DND-41 (cell line): ENCODE measurements around the gene GRIK2.

Source experiments
- ATAC-seq: fragments of 200-7000 bp; cut with Tn5 transposase; 3 replicates; pipeline ENCODE4 v1.9.1; 2021; ENCODE audit warnings: low read depth; ENCODE audit not compliant: insufficient read depth
- DNase-seq: peaks from one replicate; pipeline ENCODE4 v3.0.0-alpha.2; 2020
- H2AFZ ChIP-seq: 2 replicates; pipeline ENCODE4 v1.6.0; 2012; ENCODE audit warnings: low read depth, low read length
- H3K27ac ChIP-seq: 2 replicates; pipeline ENCODE4 v1.5.1; 2012; ENCODE audit warnings: low read length, inconsistent platforms
- H3K27me3 ChIP-seq: fragments of 200-600 bp; sonication (generic); 2 replicates; pipeline ENCODE4 v1.6.0; 2012; ENCODE audit warnings: low read length, mild to moderate bottlenecking, inconsistent platforms; ENCODE audit not compliant: insufficient read depth, poor library complexity
- H3K36me3 ChIP-seq: 2 replicates; pipeline ENCODE4 v1.5.1; 2012; ENCODE audit warnings: low read length, inconsistent platforms; ENCODE audit not compliant: insufficient read depth
- H3K4me1 ChIP-seq: 2 replicates; pipeline ENCODE4 v1.5.1; 2012; ENCODE audit warnings: mild to moderate bottlenecking, low read length; ENCODE audit not compliant: insufficient read depth
- H3K4me2 ChIP-seq: 2 replicates; pipeline ENCODE4 v1.6.0; 2012; ENCODE audit warnings: mild to moderate bottlenecking, moderate library complexity, low read length, inconsistent platforms; ENCODE audit not compliant: insufficient read depth
- H3K4me3 ChIP-seq, 2 experiments: fragments of 200-600 bp in 1 of 2; shearing (Covaris generic) in 1 of 2; 2 replicates each; pipeline ENCODE4 v1.5.1; 2012 to 2016; ENCODE audit warnings: inconsistent platforms in 2 of 2, low read length in 2 of 2, mild to moderate bottlenecking in 2 of 2, low read depth in 1 of 2, moderate library complexity in 1 of 2
- H3K79me2 ChIP-seq: 2 replicates; pipeline ENCODE4 v1.6.0; 2012; ENCODE audit warnings: low read length, inconsistent platforms; ENCODE audit not compliant: insufficient read depth
- H3K9ac ChIP-seq: 2 replicates; pipeline ENCODE4 v1.6.0; 2012; ENCODE audit warnings: low read depth, mild to moderate bottlenecking, inconsistent platforms, low read length, moderate library complexity
- H3K9me3 ChIP-seq: 2 replicates; pipeline ENCODE4 v1.5.1; 2012; ENCODE audit warnings: low read length, moderate library complexity, mild to moderate bottlenecking, inconsistent platforms; ENCODE audit not compliant: insufficient read depth, severe bottlenecking
- H4K20me1 ChIP-seq: 2 replicates; pipeline ENCODE4 v1.6.0; 2012; ENCODE audit warnings: low read length; ENCODE audit not compliant: insufficient read depth
- CTCF ChIP-seq: IDR thresholded peaks from 2 replicates; pipeline ENCODE4 v1.5.1; 2012; ENCODE audit warnings: borderline replicate concordance, low read length, moderate library complexity, mild to moderate bottlenecking; ENCODE audit not compliant: poor library complexity, severe bottlenecking; ENCODE audit errors: extremely low read depth
- EZH2 ChIP-seq: IDR thresholded peaks from 3 replicates; pipeline ENCODE4 v1.6.1; 2012; ENCODE audit warnings: borderline replicate concordance, low read depth, mild to moderate bottlenecking, moderate library complexity, low read length, inconsistent platforms; ENCODE audit not compliant: severe bottlenecking

Gene GRIK2

GRCh38 chr6:101527467-101527866 is 134.0 kb downstream of the GRIK2 start:
- Histone ChIP-seq H3K27ac (no peak overlapping the region), H3K27me3 (no peaks in the 10 kb centered on the region), H3K4me3 (no peak overlapping the region), H3K36me3 (no peaks in the 10 kb centered on the region), H2AFZ (no peak overlapping the region), H3K79me2 (no peaks in the 10 kb centered on the region), H4K20me1 (no peaks in the 10 kb centered on the region), H3K4me1 (no peaks in the 10 kb centered on the region), H3K4me2 (no peak overlapping the region), H3K9me3 (no peaks in the 10 kb centered on the region), H3K9ac (no peak overlapping the region)
- DNase-seq: no peak
- ATAC-seq: no peak
- TF ChIP-seq CTCF: no peak
- no peak for TF ChIP-seq EZH2

GRCh38 chr6:101528801-101529200 is 135.3 kb downstream of the GRIK2 start:
- ATAC-seq (no peak), DNase-seq (no peak)
- no peaks in the 10 kb centered on the region for H3K4me1 ChIP-seq
- H2AFZ ChIP-seq: no peak overlapping the region
- no peak overlapping the region for H3K9ac ChIP-seq
- no peak overlapping the region for H3K4me3 ChIP-seq
- H3K36me3 ChIP-seq: no peaks in the 10 kb centered on the region
- TF ChIP-seq CTCF (no peak), EZH2 (no peak)
- no peak overlapping the region for H3K27ac ChIP-seq
- no peaks in the 10 kb centered on the region for H3K9me3 ChIP-seq
- H3K27me3 ChIP-seq: no peaks in the 10 kb centered on the region
- H3K79me2 ChIP-seq: no peaks in the 10 kb centered on the region
- H4K20me1 ChIP-seq: no peaks in the 10 kb centered on the region
- H3K4me2 ChIP-seq: no peak overlapping the region

- Histone ChIP-seq H3K27me3 (no peaks in the 10 kb centered on the region), H3K4me2 (no peak overlapping the region), H3K4me1 (no peaks in the 10 kb centered on the region), H3K4me3 (no peak overlapping the region), H3K27ac (no peak overlapping the region), H3K9ac (no peak overlapping the region), H3K36me3 (no peaks in the 10 kb centered on the region), H3K9me3 (no peaks in the 10 kb centered on the region), H2AFZ (no peak overlapping the region), H3K79me2 (no peaks in the 10 kb centered on the region), H4K20me1 (no peaks in the 10 kb centered on the region)
- DNase-seq (no peak), ATAC-seq (no peak)
- TF ChIP-seq EZH2 (no peak), CTCF (no peak)
Observed at GRCh38 chr6:101531538-101531937, 138.0 kb downstream of the GRIK2 start.

GRCh38 chr6:101534386-101534785 is 140.9 kb downstream of the GRIK2 start:
- Histone ChIP-seq H3K79me2 (no peaks in the 10 kb centered on the region), H4K20me1 (no peaks in the 10 kb centered on the region), H3K27me3 (no peaks in the 10 kb centered on the region), H3K4me1 (no peaks in the 10 kb centered on the region), H3K9ac (no peak overlapping the region), H3K36me3 (no peaks in the 10 kb centered on the region), H2AFZ (no peak overlapping the region), H3K4me3 (no peak overlapping the region), H3K4me2 (no peak overlapping the region), H3K27ac (no peak overlapping the region), H3K9me3 (no peaks in the 10 kb centered on the region)
- no peak for TF ChIP-seq EZH2
- TF ChIP-seq CTCF: no peak
- ATAC-seq (no peak), DNase-seq (no peak)
